AG08396 (cell line): Measurements from ENCODE around the gene PRKCA.
"Not testable (repeated sequence)": the region's sequence is repeated elsewhere in the genome, so short reads cannot be mapped to it uniquely, and the experiment has no call there.

Source experiments
- DNase-seq: peaks from one replicate; pipeline ENCODE4 v3.0.0; 2012; ENCODE audit warnings: low spot score, mixed read lengths

PRKCA gene

GRCh38 chr17:66386498-66387351 lies 84.3 kb downstream of the PRKCA start:
- DNase-seq, result no peak

- DNase-seq, result no peak
These were observed 85.1 kb downstream of the PRKCA start for GRCh38 chr17:66387392-66387981.

- DNase-seq, result no peak
These were observed 90.5 kb downstream of the PRKCA start for GRCh38 chr17:66392783-66393437.

GRCh38 chr17:66395961-66396360 lies 93.5 kb downstream of the PRKCA start:
- no peak for DNase-seq

- DNase-seq, result no peak
These were observed 95.1 kb downstream of the PRKCA start for GRCh38 chr17:66397486-66397885.

- no peak for DNase-seq
These were observed 95.6 kb downstream of the PRKCA start for GRCh38 chr17:66398059-66398458.

- no peak for DNase-seq
These were observed 96.2 kb downstream of the PRKCA start for GRCh38 chr17:66398617-66399016.

GRCh38 chr17:66399441-66399840 lies 97.0 kb downstream of the PRKCA start:
- DNase-seq, result no peak

GRCh38 chr17:66400041-66400688 lies 97.8 kb downstream of the PRKCA start:
- DNase-seq, result not testable (repeated sequence)

GRCh38 chr17:66400698-66401097 lies 98.3 kb downstream of the PRKCA start:
- no peak for DNase-seq

- no peak for DNase-seq
These were observed 99.0 kb downstream of the PRKCA start for GRCh38 chr17:66401364-66401763.

- no peak for DNase-seq
These were observed 101.6 kb downstream of the PRKCA start for GRCh38 chr17:66403846-66404556.

- DNase-seq, result no peak
These were observed 103.6 kb downstream of the PRKCA start for GRCh38 chr17:66405836-66406677.

GRCh38 chr17:66406701-66407644 lies 104.6 kb downstream of the PRKCA start:
- DNase-seq, result no peak

GRCh38 chr17:66407864-66408263 lies 105.5 kb downstream of the PRKCA start:
- DNase-seq, result no peak

GRCh38 chr17:66411520-66411919 lies 109.1 kb downstream of the PRKCA start:
- DNase-seq, result no peak

GRCh38 chr17:66412857-66413558 lies 110.6 kb downstream of the PRKCA start:
- DNase-seq, result no peak

GRCh38 chr17:66413559-66414520 lies 111.4 kb downstream of the PRKCA start:
- DNase-seq, result no peak
